ENCODE results near the gene MBP.

MBP gene

GRCh38 chr18:77151033-77151771, 18.6 kb upstream of the MBP start:
- no peak for DNase-seq (ENCODE audit: low spot score)

- DNase-seq (ENCODE audit: low spot score) = no peak
These were observed 18.0 kb upstream of the MBP start for GRCh38 chr18:77150588-77150987.

- DNase-seq (ENCODE audit: low spot score) = no peak
These were observed 15.7 kb upstream of the MBP start for GRCh38 chr18:77148289-77148688.

GRCh38 chr18:77147418-77147852, 14.9 kb upstream of the MBP start:
- no peak for DNase-seq (ENCODE audit: low spot score)

GRCh38 chr18:77146249-77147080, 13.9 kb upstream of the MBP start:
- DNase-seq (ENCODE audit: low spot score) = no peak

GRCh38 chr18:77145364-77145901, 12.8 kb upstream of the MBP start:
- DNase-seq (ENCODE audit: low spot score) = no peak

- DNase-seq (ENCODE audit: low spot score) = no peak
These were observed 12.0 kb upstream of the MBP start for GRCh38 chr18:77144451-77145118.

- DNase-seq (ENCODE audit: low spot score) = no peak
These were observed 11.5 kb upstream of the MBP start for GRCh38 chr18:77144046-77144445.

- DNase-seq (ENCODE audit: low spot score) = no peak
These were observed 10.6 kb upstream of the MBP start for GRCh38 chr18:77143196-77143595.

- DNase-seq (ENCODE audit: low spot score) = no peak
These were observed 9.0 kb upstream of the MBP start for GRCh38 chr18:77141401-77142118.

- no peak for DNase-seq (ENCODE audit: low spot score)
These were observed 8.0 kb upstream of the MBP start for GRCh38 chr18:77140439-77141109.

GRCh38 chr18:77140030-77140429, 7.4 kb upstream of the MBP start:
- DNase-seq (ENCODE audit: low spot score) = no peak

GRCh38 chr18:77139619-77140018, 7.0 kb upstream of the MBP start:
- no peak for DNase-seq (ENCODE audit: low spot score)

GRCh38 chr18:77138270-77138669, 5.7 kb upstream of the MBP start:
- DNase-seq (ENCODE audit: low spot score) = no peak

- no peak for DNase-seq (ENCODE audit: low spot score)
These were observed 5.3 kb upstream of the MBP start for GRCh38 chr18:77137851-77138250.

- no peak for DNase-seq (ENCODE audit: low spot score)
These were observed 4.5 kb upstream of the MBP start for GRCh38 chr18:77136871-77137665.

GRCh38 chr18:77136076-77136718, 3.6 kb upstream of the MBP start:
- DNase-seq (ENCODE audit: low spot score) = no peak

GRCh38 chr18:77135339-77136075, 2.9 kb upstream of the MBP start:
- DNase-seq (ENCODE audit: low spot score) = no peak

- no peak for DNase-seq (ENCODE audit: low spot score)
These were observed 2.0 kb upstream of the MBP start for GRCh38 chr18:77134611-77135010.
